SK-N-MC (cell line): ENCODE results near the gene FRMD3.

Source experiments
- EZH2 ChIP-seq: fragments of 200-600 bp; sonication (generic); IDR thresholded peaks from one replicate; pipeline ENCODE4 v1.6.1; 2017; ENCODE audit warnings: antibody characterized with exemption
- POLR2AphosphoS5 ChIP-seq: IDR thresholded peaks from 2 replicates; pipeline ENCODE4 v1.6.1; 2012; ENCODE audit warnings: mild to moderate bottlenecking, low read depth, low read length, borderline replicate concordance

DNA sequence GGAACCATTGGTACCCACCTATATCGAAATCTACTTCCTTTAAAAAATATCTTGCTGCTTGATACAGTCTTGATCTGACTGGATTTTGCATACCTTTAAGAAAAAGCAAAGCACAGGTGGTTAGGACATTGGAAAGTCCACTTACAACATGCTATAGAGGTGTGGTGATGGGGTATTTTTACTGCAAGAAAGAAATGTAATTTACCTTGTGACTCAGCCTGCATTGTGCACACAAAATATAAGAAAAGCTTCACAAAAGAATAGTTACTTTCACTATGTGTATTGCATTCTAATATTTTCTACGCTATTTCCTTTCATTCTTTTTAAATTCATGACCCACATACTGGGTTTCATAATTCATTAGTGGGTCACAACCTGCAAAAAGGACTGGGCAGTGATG lies 239.1 kb downstream of the FRMD3 start:
- no peak for TF ChIP-seq POLR2AphosphoS5
- TF ChIP-seq EZH2 = no peak
